Thyroid gland (tissue), 4 donors: ENCODE data around the gene OR51E1. TPM values are rescaled to one million over a fixed set of nuclear protein-coding genes. Genes with fewer than 3 reads are reported as not detected.
A peak's percentile ranks its signal among the peaks of the same experiment; 100 is the strongest.

Experiments used
- DNase-seq, 2 donors: peaks; one replicate each; pipeline ENCODE4 v3.0.0-alpha.2; 2019
- H3K27ac ChIP-seq, 3 donors: fragments of 200-600 bp; sonication (generic); 1 replicate in 2 of 3; 2 replicates in 1 of 3; pipeline ENCODE4 v1.5.1; 2016 to 2019; ENCODE audit warnings: mild to moderate bottlenecking in 1 of 3, moderate library complexity in 1 of 3
- H3K27me3 ChIP-seq: fragments of 200-600 bp; sonication (generic); one replicate; pipeline ENCODE4 v1.5.1; 2019
- H3K36me3 ChIP-seq, 2 donors: fragments of 200-600 bp; sonication (generic); one replicate each; pipeline ENCODE4 v1.5.1; 2016 to 2019
- H3K4me1 ChIP-seq, 2 donors: fragments of 200-600 bp; sonication (generic); one replicate each; pipeline ENCODE4 v1.5.1; 2017 to 2019
- H3K4me3 ChIP-seq, 3 donors: fragments of 200-600 bp; sonication (generic); replicated peaks in 1 of 3; 1 replicate in 2 of 3; 2 replicates in 1 of 3; pipeline ENCODE4 v1.5.1; 2016; ENCODE audit warnings: mild to moderate bottlenecking in 1 of 3
- H3K9me3 ChIP-seq: fragments of 200-600 bp; sonication (generic); one replicate; pipeline ENCODE4 v1.5.1; 2017
- POLR2A ChIP-seq, 2 donors: fragments of 450-650 bp; IDR thresholded peaks; one replicate each; pipeline ENCODE4 v1.6.1; 2017; ENCODE audit warnings: antibody characterized with exemption in 2 of 2, mild to moderate bottlenecking in 2 of 2, moderate library complexity in 1 of 2
- WGBS, 2 donors: methylation state at CpG; one replicate each; pipeline ENCODE4 v1.1.5; 2017; 5-methylcytosine and 5-hydroxymethylcytosine counted together
- intact Hi-C: fragments of 100-400 bp; cut with DNase I; formaldehyde crosslinking; loops from one replicate; pipeline ENCODE4 v1.15.1; 2023
- total RNA-seq, 4 donors: library from RNA; depleted of rRNA; stranded (reverse); fragments of >200 nt; gene quantifications; one replicate each; pipeline ENCODE4 v1.2.3, GENCODE V29; 2016
- TF ChIP-seq, protein P1 (sequence below), 6 experiments: fragments of 200-600 bp in 3 of 6; fragments of 450-650 bp in 3 of 6; sonication (generic) in 3 of 6; IDR thresholded peaks; one replicate each; pipeline ENCODE4 v1.5.1; 2016 to 2019; ENCODE audit warnings: antibody characterized with exemption in 6 of 6, mild to moderate bottlenecking in 2 of 6, inconsistent platforms in 1 of 6, moderate library complexity in 1 of 6

Gene OR51E1
- total RNA-seq, 4 donors from 2014 or later: 0.21 to 0.54 (median 0.22) TPM; not detected in 1

DNA sequence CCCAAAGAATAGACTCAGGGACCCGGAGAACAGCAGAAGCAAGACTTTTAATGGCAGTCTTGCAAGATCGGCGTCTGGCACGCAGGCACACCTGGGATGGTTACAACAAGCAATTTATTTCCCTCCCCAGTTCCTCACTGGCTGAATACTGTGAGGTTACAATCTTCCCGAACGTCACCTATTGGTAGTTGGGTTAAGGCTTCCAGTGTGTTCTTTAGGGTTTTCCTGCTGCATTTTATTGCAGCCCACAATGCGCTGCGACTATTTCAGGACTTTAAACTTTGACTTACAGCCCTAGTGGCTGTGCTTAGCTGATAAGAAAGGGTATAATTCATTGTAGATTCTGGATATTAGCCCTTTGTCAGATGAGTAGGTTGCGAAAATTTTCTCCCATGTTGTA is 24.3 kb upstream of the OR51E1 start:
- no peaks in the 10 kb centered on the region for H3K4me1 ChIP-seq
- no peaks in the 10 kb centered on the region for H3K27me3 ChIP-seq
- DNase-seq: no peak
- no peak overlapping the region for H3K4me3 ChIP-seq
- 80 to 85% methylated on average over 9 of the region's 9 CpGs for WGBS, 2 donors
- H3K9me3 ChIP-seq: no peaks in the 10 kb centered on the region
- H3K36me3 ChIP-seq: no peaks in the 10 kb centered on the region
- no peak overlapping the region for H3K27ac ChIP-seq
- intact Hi-C loops: no loop called here
- TF ChIP-seq POLR2A (IDR thresholded peaks at IDR 0.05): no peak
- TF ChIP-seq, protein P1, sequence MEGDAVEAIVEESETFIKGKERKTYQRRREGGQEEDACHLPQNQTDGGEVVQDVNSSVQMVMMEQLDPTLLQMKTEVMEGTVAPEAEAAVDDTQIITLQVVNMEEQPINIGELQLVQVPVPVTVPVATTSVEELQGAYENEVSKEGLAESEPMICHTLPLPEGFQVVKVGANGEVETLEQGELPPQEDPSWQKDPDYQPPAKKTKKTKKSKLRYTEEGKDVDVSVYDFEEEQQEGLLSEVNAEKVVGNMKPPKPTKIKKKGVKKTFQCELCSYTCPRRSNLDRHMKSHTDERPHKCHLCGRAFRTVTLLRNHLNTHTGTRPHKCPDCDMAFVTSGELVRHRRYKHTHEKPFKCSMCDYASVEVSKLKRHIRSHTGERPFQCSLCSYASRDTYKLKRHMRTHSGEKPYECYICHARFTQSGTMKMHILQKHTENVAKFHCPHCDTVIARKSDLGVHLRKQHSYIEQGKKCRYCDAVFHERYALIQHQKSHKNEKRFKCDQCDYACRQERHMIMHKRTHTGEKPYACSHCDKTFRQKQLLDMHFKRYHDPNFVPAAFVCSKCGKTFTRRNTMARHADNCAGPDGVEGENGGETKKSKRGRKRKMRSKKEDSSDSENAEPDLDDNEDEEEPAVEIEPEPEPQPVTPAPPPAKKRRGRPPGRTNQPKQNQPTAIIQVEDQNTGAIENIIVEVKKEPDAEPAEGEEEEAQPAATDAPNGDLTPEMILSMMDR (IDR thresholded peaks at IDR 0.05): no peak

GRCh38 chr11:4626207-4627099 is 17.3 kb upstream of the OR51E1 start:
- 43% methylated on average over 15 of the region's 15 CpGs for WGBS, 2 donors
- no peak overlapping the region for H3K27ac ChIP-seq
- no peaks in the 10 kb centered on the region for H3K9me3 ChIP-seq
- no peaks in the 10 kb centered on the region for H3K4me1 ChIP-seq
- peak; percentile 70 to 82 for DNase-seq
- H3K4me3 ChIP-seq: no peak overlapping the region
- H3K36me3 ChIP-seq: no peaks in the 10 kb centered on the region
- no peaks in the 10 kb centered on the region for H3K27me3 ChIP-seq
- intact Hi-C loops: no loop called here
- TF ChIP-seq, protein P1 (IDR thresholded peaks at IDR 0.05): peak in 5 of 6 experiments; percentile 51 to 75 (median 58)
- no peak for TF ChIP-seq POLR2A (IDR thresholded peaks at IDR 0.05)

GRCh38 chr11:4636136-4636535 is 7.6 kb upstream of the OR51E1 start:
- H3K4me3 ChIP-seq: no peak overlapping the region
- H3K9me3 ChIP-seq: no peaks in the 10 kb centered on the region
- intact Hi-C loops: loop anchor here (5.0 kb wide), 1 partner anchor 371 kb away; no protein-coding TSS in a partner anchor
- no peak overlapping the region for H3K27ac ChIP-seq
- no peak for DNase-seq
- H3K36me3 ChIP-seq: no peaks in the 10 kb centered on the region
- no peaks in the 10 kb centered on the region for H3K4me1 ChIP-seq
- no peaks in the 10 kb centered on the region for H3K27me3 ChIP-seq
- WGBS, 2 donors: 67 to 71% methylated on average over 2 of the region's 2 CpGs
- TF ChIP-seq POLR2A (IDR thresholded peaks at IDR 0.05): no peak
- TF ChIP-seq, protein P1 (IDR thresholded peaks at IDR 0.05): no peak

GRCh38 chr11:4636962-4637661 is 6.7 kb upstream of the OR51E1 start, which contains the start of gene OR51D1:
Gene OR51D1, plus strand, starts transcription at chr11:4637477. Its CDS starts 2,314 bp downstream, at chr11:4639791.
- intact Hi-C loops: loop anchor here (5.0 kb wide), 1 partner anchor 370 kb away; no protein-coding TSS in a partner anchor

More at GRCh38 chr11:4636962-4637661, 6.7 kb upstream of the OR51E1 start, which contains the start of gene OR51D1:
- Histone ChIP-seq H3K27me3 (no peaks in the 10 kb centered on the region), H3K9me3 (no peaks in the 10 kb centered on the region), H3K27ac (no peak within 1 kb of the TSS), H3K4me3 (no peak within 1 kb of the TSS), H3K36me3 (no peaks in the 10 kb centered on the region), H3K4me1 (no peaks in the 10 kb centered on the region)
- TF ChIP-seq, protein P1 (IDR thresholded peaks at IDR 0.05): peak; percentile 73 to 89 (median 80)
- no peak for TF ChIP-seq POLR2A (IDR thresholded peaks at IDR 0.05)
- WGBS, 2 donors: 28 to 33% methylated on average over 18 to 21 of the region's 21 CpGs
- DNase-seq: peak; percentile 73 to 80
